GM19467 (cell line): ENCODE measurements around the gene ZFAND3.

Experiments used
- ATAC-seq: cut with Tn5 transposase; IDR thresholded peaks from one replicate; pipeline ENCODE4 v1.9.1; 2021; ENCODE audit warnings: mild to moderate bottlenecking, moderate library complexity; ENCODE audit not compliant: unreplicated experiment

ZFAND3 gene

DNA sequence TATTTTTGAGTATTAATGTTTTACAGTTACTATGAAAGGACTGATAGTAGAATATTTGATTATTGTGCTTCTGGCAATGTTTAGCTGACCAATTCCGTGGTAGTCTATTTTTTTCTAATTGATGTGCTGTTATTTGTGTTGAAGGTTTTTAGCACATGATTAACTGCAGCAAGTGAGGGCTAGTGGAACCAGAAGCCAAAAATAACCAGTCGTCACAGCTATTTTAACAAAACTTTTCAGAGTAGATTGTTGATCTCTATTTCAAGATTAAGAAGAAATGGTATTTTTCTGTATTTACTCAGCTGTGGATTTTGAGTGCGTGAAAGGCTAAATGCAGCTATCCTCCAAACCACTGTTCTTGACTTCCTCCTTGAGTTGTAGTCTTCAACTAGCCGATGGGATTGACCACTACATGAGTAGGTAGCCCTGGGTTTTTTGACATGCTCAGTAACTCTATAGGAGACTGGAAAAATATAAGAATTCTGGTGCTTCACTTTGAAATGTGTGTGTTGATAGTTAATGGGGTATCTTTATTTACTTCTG is 258.0 kb downstream of the ZFAND3 start:
- ATAC-seq = no peak

DNA sequence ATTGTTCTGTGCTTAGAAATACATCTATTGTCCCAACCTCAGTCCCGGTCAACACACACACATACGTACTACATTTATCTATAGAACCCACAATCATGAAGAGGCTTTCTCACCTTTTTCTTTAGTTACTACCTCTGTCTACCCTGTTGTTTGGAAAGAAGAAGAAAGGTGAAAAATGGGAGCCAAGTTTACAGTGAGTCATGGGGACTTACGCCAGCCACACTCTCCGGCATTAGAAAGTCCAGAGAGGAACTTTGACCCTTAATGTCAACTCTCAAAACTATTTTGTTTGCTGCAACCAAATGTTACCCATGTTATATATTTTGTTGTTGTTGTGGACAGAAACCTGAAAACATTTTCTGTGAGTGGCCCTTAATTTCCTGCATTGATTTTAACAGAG is 259.1 kb downstream of the ZFAND3 start:
- no peak for ATAC-seq

DNA sequence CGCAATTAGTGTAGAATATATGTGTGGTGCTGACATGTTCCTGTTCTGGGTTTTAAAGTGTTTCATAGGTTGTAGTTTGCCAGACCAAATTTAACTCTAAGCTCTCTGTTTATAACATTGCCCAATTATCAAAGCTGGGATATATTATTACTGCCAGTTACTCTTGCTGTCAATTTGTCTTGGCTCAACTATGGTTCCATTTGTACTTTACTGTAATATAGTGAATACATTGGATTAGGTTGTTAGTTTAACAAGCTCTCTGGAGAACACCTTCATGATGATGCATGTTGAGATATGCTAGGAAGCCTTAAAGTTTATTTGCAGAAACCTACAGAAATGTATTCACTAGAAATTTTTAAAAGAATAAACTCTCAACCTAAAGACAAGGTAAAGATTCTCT is 259.6 kb downstream of the ZFAND3 start:
- ATAC-seq = no peak

DNA sequence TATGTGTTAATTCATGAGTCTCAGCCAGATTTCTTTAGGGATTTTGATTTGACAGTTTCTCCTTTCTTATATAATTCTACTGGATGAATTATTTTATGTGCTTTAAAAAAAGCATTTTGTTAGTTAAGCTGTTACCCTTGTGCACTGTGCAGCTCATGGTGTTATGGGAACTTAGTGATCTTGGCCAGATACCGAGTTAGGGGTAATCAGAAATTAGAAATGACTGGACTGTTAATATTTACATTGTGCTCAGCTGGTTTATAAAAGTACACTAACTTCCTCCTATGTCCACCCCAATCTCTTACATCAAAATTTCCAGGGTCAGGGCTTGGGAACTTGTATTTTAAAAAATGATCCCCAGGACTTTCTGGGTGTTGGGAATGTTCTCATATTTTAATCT is 260.0 kb downstream of the ZFAND3 start:
- no peak for ATAC-seq

DNA sequence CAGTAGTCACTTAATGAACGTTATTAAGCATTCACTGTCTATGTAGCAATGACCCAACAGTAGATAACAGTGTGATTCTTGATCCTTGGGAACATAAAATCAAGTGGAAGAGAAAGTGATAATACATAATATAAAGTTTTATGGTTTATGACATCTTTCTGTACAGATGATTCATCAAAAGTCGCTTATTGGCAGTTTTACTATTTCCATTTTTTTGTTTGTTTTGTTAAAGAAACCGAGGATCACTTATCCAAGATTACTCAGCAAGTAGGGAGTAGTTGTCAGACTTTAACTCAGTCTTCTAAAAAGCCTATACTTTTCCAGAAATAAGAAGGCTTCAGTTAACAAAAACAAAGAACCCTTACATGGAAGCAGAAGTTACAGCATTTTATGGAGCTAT is 260.8 kb downstream of the ZFAND3 start:
- no peak for ATAC-seq

DNA sequence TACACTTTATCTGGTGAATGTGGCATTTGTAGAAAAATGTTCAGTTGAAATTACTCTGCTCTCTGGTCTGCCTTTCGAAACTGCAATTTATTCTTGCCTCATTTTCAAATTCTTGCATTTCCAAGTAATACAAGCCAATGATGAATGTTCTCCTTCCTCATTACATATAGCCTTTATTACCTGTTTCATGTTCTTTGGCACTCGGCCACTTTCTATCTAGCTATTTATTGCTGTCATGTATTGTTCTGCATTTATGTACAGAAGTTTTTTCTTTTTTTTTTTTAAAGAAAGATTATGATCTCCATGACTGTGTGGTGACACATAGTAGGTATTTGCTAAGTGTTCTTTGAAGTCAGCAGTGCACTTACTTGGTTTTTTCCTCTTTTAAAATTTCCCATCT is 261.4 kb downstream of the ZFAND3 start:
- no peak for ATAC-seq

DNA sequence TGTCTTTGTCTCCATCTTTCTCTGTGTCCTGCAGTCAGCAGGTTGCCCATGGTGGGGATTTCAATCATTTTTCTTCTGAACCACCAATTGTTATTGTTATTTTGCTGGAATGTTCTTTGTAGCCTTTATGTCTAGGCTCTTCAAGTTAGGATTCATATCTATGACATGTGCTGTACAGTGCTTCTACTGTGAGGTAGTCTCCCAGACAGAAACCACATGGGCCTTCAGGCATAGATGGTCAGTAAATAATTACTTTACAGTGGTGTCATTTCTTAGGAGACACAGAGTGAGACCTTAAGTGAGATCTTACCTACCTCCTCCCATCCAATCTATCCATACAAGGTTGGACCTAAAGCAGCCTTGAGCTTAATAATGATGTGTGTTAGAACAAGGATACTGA is 265.5 kb downstream of the ZFAND3 start:
- no peak for ATAC-seq

DNA sequence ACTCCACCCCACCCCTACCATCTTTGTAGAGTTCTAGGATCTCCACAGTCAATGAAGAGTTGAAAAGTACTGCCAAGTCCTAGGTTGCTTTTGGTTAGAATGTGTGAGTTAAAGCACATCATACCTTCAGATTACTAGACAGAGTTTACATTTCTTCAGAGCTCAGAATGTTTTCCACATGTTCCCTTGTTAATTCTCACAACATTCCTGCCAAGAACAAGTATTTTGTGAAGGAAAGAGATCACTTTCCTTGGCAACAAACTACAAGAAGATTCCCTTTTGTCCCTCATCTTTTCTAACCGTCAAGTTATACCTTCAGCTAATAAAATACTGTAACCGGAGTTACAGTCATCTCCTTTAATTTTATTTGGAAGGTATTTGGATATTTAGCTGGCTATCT is 266.8 kb downstream of the ZFAND3 start:
- ATAC-seq = no peak

DNA sequence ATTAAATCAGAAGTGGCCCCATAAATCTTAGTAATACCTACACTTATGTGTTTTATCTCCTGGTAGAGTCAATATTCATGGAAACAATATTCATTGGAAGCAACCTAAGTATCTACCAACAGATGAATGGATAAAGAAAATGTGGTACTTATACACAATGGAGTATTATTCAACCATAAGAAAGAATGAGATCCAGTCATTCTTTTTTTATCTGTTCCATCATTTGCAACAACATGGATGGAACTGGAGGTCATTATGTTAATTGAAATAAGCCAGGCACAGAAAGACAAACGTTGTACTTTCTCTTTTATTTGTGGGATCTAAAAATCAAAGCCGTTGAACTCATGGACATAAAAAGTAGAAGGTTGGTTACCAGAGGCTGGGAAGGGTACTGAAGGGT is 268.5 kb downstream of the ZFAND3 start:
- ATAC-seq = no peak

DNA sequence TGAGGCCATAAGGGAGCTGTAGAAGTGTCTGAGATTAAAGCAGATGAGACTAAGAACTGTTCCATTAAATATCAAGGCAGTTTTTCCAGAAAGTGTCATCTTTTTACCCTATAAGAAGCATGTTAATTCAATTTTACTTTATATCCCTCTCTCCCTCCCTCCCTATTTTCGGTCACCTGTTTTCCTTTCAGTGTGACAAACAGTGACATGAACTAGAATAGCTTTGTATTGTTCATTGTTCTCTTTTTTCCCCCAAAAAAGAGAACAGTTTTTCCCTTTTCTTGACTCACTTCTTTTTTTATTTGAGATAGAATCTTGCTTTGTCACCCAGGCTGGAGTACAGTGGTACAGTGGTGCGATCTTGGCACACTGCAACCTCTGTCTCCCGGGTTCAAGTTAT is 269.3 kb downstream of the ZFAND3 start:
- ATAC-seq = no peak

DNA sequence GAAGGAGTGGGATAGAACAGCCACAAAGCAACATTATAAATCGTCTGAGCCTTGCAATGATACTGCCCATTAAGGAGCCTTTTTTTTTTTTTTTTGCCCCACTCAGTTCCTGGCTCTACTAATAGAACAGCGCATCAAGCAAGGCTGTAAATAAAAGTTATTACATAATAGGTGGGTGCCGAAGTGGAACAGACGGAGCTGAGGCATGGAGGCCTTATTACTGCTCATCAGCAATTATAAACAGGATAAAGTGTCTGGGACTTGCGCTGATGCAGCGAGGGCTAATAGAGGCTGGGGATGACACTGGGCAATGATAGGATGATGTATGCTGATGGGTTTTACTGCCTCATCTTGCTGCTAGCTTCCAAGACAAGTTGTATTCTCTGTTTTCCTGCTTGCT is 272.1 kb downstream of the ZFAND3 start:
- ATAC-seq = no peak

DNA sequence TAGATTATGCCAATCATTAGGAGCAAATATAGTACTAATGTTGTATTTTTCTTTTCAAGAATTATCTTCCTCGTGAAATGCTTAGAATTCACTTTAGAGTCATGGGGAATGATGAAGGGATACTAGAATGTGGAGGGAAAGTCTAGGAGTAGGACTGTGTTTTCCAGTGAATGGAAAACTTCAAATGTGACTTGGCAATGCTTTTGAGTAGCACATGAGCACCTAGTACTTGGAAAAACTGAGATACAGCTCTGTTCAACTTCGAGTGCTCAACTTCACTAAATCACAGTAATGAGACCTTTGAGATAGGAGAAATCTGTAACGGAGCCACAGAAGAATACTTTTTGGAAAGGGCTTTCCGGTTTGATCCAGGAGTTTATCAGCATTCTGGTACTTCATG is 272.9 kb downstream of the ZFAND3 start:
- ATAC-seq = no peak

DNA sequence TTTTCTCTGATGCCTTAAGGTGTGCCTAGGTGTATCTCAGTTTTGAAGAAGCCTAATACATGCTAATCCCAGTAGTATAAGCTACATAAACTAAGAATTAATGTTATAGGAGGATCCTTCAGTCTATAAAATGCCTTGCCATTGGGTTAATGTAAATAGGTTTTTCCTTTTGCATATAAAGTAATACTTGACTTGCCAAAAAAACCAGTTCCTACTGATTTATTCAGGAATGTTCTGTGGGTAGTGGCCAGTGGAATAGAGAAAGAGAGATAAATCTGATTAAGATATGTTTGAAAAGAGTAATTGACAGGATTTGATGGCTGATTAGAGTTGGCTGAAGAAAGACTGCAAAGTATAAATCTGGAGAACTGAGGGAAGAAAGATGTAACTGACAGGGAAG is 273.4 kb downstream of the ZFAND3 start:
- ATAC-seq = no peak

DNA sequence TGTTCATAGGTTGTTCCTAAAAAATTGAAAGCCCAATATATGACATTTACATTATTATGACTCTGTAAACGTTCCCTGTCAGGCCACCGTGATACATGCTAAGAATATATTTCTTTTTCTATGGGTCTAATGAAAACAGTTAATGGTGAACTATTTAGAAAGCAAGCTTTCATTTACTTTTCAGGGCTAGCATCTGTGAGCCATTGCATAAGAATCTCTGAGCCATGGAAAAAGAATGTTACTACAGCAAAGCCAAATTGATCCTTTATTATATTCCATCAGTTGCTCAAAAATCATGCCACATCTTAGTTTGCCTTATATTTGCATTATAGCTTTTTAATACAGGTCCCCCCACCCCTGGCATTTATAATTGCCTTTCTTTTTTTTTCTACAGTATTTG is 275.5 kb downstream of the ZFAND3 start:
- no peak for ATAC-seq

DNA sequence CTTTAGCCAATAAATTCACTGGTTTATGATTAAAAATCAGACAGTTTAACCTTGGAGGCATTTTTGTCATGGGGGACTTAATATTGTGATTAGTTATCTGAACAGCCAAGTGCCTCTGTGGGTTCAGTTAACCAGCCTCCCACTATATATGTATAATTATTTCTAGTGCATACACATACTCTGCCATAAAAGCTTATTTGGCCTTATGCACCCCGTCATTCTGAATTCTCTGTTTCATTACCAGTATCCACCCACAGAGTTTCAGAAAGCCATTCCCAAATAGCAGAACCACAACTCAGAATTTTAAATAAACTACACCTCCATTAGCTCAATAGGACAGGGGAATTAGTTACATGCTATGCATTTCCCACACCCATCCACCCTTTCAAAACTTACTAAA is 279.7 kb downstream of the ZFAND3 start:
- peak; percentile 57 for ATAC-seq

DNA sequence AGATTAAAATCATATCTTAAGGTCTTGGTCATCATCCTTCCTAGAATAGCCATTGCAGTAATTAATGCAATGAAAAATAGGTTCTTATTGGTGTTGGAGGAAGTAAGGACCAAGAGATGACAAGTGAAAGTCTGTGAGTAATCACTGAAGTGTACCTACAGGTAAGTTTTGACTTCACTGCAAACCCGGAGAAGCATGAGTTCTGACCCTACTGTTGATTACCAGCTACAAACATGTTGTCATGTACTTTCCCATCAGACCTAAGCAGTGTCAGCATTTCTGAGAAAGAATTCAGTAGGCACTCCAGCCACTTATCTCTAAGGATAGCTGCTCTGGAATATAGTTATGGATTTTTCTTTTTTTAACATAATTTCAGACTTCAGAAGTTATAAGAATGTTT is 280.9 kb downstream of the ZFAND3 start:
- ATAC-seq = no peak

DNA sequence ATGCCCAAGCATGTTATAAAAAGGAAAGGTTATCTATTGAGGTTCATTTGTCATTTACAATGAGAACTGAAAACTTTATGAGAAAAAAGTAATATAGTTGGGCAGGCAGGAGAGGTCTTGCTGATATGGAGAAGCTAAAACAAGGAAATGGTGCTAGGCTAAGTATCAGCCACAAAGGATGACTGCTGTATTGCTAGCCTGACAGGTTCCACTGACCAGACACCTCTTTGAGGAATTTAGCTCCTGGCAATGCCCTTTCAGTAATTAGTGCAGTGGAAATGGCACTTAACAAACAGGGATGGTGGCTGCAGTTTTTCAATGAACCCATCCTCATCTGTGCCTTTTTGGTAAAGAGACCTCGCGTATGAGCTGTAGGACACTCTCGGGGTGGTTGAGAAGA is 284.4 kb downstream of the ZFAND3 start:
- ATAC-seq = no peak

DNA sequence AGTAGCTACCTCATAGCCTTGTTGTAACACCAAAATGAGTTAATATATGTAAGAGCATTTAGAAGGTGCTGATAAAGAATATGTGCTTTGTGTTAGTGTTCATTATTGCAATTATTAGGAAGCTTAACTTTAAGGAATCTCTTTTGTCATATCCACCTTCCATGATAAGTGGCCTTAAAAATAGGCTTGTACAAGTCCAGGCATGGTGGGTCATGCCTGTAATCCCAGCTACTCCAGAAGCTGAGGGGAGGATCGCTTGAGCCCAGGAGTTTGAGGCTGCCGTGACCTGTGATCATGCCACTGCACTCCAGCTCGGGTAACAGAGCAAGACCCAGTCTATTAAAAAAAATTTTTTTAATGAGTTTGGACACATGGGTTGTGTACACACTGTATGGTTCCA is 285.5 kb downstream of the ZFAND3 start:
- no peak for ATAC-seq

DNA sequence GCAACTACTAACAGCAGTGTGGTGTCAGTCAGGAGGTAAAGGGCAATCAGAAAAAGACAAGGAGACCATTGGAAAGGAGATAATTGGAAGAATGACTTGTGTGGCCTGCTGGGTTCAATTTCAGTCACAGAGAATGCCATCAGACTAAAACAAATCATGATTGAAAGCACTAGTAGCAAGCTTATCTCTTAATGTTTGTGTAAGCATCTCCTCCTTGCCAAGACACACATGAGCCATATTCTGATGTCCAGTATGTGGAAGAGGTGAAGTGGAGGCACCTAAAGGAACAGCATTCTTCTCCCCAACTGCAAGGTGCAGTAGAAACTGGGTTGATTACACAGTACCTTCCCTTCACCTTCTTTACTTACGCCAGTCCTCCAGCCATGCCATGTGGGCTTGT is 287.5 kb downstream of the ZFAND3 start:
- ATAC-seq = no peak

DNA sequence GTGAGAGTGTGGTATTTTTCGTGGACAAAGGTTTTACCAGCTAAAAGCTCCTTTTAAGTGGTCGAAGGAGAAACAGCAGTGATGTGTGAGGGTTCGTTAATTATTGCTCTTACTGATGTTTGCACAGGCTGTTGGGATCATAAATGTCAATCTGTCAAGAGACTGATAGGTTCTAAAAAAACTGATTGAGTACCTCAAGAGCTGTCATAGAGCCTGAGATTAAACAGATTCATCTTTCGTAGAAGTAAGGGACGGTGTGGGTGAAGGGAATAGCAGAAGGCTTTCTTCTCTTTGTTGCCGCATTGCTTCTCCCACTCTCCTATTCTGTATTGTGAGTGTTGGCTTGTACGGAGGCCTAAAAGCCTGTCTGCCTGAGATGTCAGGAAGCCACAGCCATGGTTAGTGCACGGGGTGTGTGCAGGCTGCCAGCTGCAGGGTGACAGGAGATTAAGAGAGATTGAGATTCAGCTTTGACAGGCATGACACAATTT is 291.0 kb downstream of the ZFAND3 start:
- no peak for ATAC-seq

DNA sequence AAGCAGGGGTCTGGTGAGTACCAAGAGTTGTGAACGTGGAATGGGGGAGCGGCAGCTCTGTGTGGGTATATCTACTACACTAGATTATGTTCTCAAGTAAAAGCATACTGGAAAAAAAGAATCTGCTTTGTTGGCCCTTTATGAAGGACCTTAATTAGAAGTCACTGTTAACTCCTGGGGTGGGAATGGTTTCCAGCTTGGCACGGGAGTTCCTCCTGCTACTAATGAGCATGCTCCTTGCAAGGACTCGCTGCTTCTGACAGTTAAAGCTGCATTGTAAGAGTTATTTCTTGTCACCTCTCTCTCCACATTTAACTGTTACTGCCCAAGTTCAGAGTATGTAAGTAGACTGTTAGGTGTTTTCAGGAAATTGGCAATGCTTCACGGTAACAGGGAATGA is 292.7 kb downstream of the ZFAND3 start:
- ATAC-seq = no peak

DNA sequence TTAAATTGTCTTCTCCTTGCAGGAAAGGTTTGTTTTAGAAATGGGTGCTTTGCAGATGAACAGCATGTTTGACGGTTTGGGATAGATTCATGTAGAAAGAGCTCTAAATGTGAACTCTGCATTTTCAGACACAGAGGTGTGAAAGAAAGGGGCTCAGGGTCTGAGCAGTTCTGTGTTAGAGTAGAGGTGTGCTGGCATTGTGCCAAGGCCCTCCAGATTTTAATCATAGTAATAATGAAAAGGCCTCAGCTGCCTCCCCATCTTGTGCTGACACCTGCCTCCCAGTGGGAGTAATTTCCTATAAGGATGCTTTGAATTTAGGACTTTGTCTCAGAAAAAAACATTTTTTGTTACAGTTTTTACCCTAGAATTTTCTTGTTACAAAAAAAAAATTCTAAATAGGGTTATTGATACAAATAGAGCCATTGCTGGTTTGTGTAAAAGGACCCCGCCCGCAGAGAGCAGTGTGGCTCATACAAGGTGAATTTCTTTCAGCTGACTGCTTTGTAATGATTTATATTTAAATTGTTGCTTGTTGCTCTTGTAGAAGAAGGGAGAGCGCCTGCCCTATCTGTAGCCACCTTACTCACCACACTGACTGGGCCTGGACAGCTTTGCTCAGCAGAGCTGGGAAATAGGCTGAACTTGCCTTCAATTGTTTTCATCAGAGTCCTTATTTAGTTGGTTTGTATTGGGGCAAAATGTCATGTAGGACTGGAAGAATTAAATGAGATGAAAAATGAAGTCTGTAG is 294.5 kb downstream of the ZFAND3 start:
- no peak for ATAC-seq
